Gastroesophageal sphincter (tissue), 3 donors: ENCODE data around the gene ZCCHC3.

Experiments
- CTCF ChIP-seq, 4 experiments: fragments of 200-600 bp in 2 of 4; fragments of 450-650 bp in 2 of 4; sonication (generic) in 1 of 4; IDR thresholded peaks; one replicate each; pipeline ENCODE4 v1.5.1; 2017 to 2019; ENCODE audit warnings: antibody characterized with exemption in 4 of 4, mild to moderate bottlenecking in 2 of 4, moderate library complexity in 2 of 4
- POLR2A ChIP-seq, 2 donors: fragments of 450-650 bp; IDR thresholded peaks; one replicate each; pipeline ENCODE4 v1.6.1; 2017; ENCODE audit warnings: antibody characterized with exemption in 2 of 2, mild to moderate bottlenecking in 2 of 2, moderate library complexity in 1 of 2

GRCh38 chr20:325889-326644, 28.7 kb downstream of the ZCCHC3 start:
- TF ChIP-seq CTCF (IDR thresholded peaks at IDR 0.05) (peak in 1 of 4 experiments; percentile 27), POLR2A (IDR thresholded peaks at IDR 0.05) (no peak)
